Measurements from ENCODE around the gene GIT2. TPM values are rescaled to one million over a fixed set of nuclear protein-coding genes. Genes with fewer than 3 reads are reported as not detected.

GIT2 gene
- total and polyA plus RNA-seq, 10 of the 15 experiments (the other 5 are each of a cell fraction or from before 2014, with no cell fraction given), result 9.1 to 49.9 (median 43.9) TPM

- TF ChIP-seq ATF2 (IDR thresholded peaks at IDR 0.05; ENCODE audit: low read length) (no peak), WRNIP1 (IDR thresholded peaks at IDR 0.05; ENCODE audit: borderline replicate concordance, low read depth, low read length) (no peak), IRF3 (IDR thresholded peaks at IDR 0.05) (no peak), BCL11A (IDR thresholded peaks at IDR 0.05; ENCODE audit: low read depth, low read length) (no peak), SUZ12 (IDR thresholded peaks at IDR 0.05; ENCODE audit: unreplicated experiment) (no peak), EED (IDR thresholded peaks at IDR 0.05; ENCODE audit: low read depth) (no peak), CEBPZ (IDR thresholded peaks at IDR 0.05; ENCODE audit: low read depth, low read length) (no peak), MEF2B (IDR thresholded peaks at IDR 0.05; ENCODE audit: partially characterized antibody, poor library complexity, severe bottlenecking) (no peak), E2F4 (IDR thresholded peaks at IDR 0.05; ENCODE audit: low read depth, low read length) (no peak), POLR2AphosphoS5 (IDR thresholded peaks at IDR 0.05; ENCODE audit: low read length) (no peak)
Measured at GRCh38 chr12:110033888-110034287, 37.7 kb upstream of the GIT2 start (continued).
